Small intestine (tissue), 4 donors: ENCODE data around the gene NXPE3. TPM values are rescaled to one million over a fixed set of nuclear protein-coding genes. Genes with fewer than 3 reads are reported as not detected.

Experiments
- polyA plus RNA-seq, 4 donors: library from polyadenylated mRNA; stranded (reverse) in 3 of 4; unstranded in 1 of 4; fragments of 200-250 nt in 3 of 4; fragments of 120-200 nt in 1 of 4; gene quantifications; one replicate each; pipeline versions ENCODE4 v1.2.1 to v1.2.3, GENCODE V29; 2013
- donor health status: healthy with polysubstance abuse.
- donor health status: Bipolar disorder and iron deficiency.
- donor health status: healthy.

NXPE3 gene
- polyA plus RNA-seq, 4 donors = 0.45 to 5.4 (median 1.5) TPM

Other genes with a start within 250 kb of the NXPE3 start
- 10 to 100 TPM; 13.8 to 27.6 (median 19.7) TPM for gene TRMT10C, start 217.3 kb upstream of the NXPE3 start, polyA plus RNA-seq
- gene PCNP, start 205.0 kb upstream of the NXPE3 start, polyA plus RNA-seq = 100 to 1,000 TPM in 1 of 4 donors, 10 to 100 TPM in 3; 71.1 to 116 (median 76.9) TPM
- gene ZBTB11, start 102.1 kb upstream of the NXPE3 start, polyA plus RNA-seq = 10 to 100 TPM in 1 of 4 donors, 1 to 10 TPM in 3; 5.4 to 17.6 (median 6.3) TPM
- 1,000 to 10,000 TPM; 1,590 to 2,570 (median 2,094) TPM for gene RPL24, start 92.5 kb upstream of the NXPE3 start, polyA plus RNA-seq
- 1 to 10 TPM in 2 of 4 donors, under 1 TPM in 2; 0.27 to 4.2 (median 1.6) TPM for gene CEP97, start 54.6 kb upstream of the NXPE3 start, polyA plus RNA-seq
- gene NFKBIZ, start 70.3 kb downstream of the NXPE3 start, polyA plus RNA-seq = 100 to 1,000 TPM in 1 of 4 donors, 10 to 100 TPM in 3; 10.3 to 211 (median 25.4) TPM